Muscle of arm (tissue), 12 donors: ENCODE measurements around the gene PACSIN3. TPM values are rescaled to one million over a fixed set of nuclear protein-coding genes. Genes with fewer than 3 reads are reported as not detected.

ENCODE experiments used
- DNase-seq: peaks from one replicate; pipeline ENCODE4 v3.0.0-alpha.2; 2013
- polyA plus RNA-seq, 12 donors: library from polyadenylated mRNA; unstranded; fragments of 120-200 nt; gene quantifications; one replicate each; pipeline ENCODE4 v1.2.1, GENCODE V29; 2013; ENCODE audit not compliant: insufficient read length in 12 of 12

PACSIN3 gene
- polyA plus RNA-seq, 12 donors = 82.5 to 284 (median 153) TPM; not detected in 1

DNA sequence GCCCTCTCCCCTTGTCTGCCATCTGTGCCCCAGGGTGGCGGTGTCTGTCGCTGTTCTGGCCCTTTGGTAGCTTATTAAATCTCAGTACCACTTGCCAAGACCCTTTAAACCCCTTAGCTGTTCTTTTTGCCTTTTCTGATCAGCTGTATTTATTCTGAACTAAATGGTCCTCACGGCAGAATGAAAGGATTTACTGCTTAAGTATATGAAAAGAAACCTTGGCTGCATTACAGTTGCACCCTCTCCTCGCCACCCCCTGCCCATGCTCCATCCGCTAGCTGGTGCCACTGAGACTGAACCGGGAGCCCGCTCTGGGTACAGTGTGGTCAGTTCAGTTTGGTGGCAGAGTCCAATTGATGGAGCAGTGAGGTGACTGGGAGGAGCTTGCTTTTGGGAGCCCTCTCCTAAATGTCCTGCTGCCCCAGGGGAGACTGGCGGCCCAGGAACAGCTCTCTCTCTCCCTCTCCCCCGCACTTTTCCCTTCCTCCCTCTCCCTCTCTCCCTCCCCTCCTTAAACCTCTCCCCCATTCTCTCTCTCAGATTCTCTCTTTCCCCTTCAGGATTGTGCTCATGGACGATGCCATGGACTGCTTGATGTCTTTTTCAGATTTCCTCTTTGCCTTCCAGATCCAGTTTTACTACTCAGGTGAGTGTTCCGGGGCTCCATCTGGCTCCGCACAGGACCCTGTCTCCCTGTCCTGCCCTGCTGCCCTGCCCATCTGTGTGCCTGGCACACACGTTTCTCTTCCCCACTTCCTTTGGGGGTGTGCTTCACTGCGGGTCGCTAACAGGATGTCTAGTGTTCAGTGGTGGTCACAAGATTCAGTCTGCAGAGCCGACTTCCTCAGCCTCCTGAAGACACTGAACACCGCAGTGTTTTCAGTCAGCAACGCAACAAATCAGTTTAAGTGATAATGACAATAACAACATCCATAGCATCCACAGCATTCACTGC, 31.3 kb downstream of the PACSIN3 start:
- DNase-seq = no peak

DNA sequence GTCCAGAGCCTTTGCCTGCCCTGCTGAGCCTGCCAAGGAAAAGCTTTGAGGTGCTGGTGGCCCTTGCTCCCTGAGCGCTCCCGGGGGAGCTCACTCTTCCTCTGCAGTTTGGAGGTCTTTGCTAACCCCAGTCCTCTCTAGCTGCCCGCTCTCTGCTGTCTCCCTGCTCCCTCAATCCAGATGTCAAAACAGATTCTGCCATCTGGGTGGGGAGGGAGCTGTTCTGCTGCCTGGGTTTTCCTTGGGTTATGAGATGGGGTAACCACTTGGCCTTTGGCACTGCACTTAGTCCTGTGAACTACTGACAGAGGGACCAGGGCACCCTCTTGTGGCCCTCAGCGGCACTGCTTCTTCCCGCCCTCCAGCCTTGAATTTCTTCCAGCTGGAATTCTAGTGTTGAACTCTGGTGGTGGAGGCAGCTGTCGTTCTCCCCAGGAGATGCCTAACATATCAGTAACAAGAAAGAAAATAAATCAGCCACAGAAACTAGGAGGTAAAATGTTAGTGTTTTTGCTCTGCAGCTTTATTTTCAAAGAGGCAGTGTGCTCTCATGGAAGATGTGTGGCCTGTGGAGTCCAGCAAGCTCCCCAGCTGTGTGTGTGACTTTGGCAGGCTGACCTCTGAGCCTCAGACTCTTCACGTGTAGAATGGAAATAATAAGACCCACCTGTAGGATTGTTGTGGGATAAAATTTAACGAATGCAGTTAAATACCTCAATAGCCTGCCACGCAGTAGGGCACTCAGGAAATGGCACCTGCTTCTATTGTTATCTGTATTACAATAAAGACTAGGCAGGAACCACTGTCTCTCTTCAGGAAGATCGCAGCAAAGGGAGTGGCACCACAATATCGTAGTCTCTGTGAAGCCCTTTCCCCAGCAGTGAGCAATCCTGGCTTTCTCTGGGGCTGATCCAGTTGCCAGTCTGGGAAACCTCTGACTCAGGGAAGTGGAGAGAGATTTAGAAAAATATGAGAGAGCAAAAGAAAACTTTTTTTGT, 33.0 kb downstream of the PACSIN3 start:
- peak; percentile 92 for DNase-seq

DNA sequence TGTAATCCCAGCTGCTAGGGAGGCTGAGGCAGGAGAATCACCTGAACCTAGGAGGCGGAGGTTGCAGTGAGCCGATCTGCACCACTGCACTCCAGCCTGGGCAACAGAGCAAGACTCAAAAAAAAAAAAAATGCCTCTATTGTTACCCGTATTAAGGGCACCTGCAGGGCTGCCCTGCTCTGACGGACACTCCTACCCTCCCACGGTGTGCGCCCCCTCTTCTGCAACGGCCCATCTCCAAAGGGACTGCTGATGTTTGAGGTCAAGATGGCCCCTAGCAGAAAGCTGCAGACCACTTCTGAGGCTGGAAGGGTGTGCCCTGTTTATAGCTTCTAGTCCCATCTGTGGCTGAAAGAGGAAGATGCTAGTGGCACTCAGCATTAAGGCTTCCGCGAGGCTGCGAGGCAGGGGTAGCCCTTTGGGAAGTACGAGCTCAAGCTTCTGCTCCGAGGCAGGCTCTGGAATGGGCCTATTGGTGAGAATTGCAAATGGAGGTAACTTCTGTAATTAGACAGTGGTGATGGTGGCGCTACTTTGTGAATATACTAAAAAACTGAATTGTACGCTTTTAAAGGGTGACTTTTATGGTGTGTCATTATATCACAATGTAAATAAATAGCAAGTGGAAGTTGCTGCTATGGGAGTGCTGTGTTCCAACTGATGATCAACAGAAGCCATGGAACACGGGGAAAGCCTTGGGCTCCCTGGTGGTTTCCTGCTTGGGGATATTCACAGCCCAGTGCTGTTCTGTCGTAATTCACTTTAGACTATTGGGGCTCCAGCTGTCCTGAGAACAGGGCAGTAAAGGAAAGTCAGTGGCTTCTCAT, 33.9 kb downstream of the PACSIN3 start:
- no peak for DNase-seq

DNA sequence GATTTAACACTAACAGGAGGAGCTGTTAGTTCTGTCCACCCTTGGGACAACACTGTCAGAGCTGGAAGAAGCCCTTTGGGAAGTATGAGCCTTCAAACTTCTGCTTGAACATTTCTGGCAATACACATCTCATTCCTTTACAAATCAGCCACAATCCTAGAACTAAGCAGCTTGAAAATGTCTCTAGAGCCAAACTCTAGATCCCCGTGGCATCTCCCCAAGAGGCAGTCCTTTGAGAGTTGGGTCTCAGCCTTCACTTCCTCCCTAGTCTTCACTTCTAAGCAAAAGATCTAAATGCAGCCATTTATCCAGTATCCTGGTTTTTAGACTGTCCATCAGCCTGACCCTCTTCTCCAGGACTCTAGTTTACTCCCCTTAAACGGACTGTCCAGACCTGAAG, 36.5 kb downstream of the PACSIN3 start:
- no peak for DNase-seq

DNA sequence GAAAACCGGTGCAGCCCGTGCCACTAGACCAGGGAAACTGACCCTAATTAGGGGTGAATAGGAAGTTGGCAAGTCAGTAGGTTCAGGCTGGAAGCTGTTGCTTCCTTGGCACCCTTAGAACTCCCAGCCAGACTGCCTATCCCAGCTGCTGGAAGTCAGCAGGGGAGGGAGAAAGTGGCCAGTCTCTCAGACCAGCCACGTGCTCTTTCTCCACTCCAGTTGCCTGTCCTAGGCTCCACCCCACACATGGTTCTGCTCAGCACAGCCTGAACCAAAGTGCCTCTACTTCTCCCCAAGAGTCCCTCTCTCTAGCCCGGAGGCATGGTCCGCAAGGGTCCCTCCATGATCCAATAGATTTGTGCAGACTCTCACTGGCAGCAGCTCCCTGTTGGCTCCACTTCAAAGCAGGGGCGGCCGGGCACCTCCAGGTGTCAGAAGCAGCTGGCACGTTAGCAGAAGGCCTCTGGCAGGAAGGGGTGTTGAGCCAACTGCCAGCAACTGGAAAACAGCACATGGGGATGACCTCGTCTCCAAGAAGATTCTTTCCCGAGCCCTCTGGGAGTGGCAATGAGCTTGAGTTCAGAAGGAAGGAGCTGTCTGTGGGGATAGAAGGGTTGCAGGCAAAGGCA, 37.2 kb downstream of the PACSIN3 start:
- no peak for DNase-seq

DNA sequence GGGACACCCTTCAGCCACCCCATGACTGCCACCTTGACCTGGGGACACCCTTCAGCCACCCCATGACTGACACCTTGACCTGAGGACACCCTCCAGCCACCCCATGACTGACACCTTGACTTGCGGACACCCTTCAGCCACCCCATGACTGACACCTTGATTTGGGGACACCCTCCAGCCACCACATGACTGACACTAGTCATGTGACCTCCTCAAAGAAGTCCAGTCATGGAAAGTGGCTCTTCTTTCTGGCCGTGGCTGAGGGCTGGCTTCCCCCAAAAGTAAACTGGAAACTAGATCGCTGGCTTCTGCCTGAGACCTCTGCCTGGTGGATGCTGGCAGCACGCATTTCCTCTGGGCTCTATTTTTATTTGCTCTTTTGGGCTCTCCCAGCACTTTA, 38.0 kb downstream of the PACSIN3 start:
- no peak for DNase-seq

DNA sequence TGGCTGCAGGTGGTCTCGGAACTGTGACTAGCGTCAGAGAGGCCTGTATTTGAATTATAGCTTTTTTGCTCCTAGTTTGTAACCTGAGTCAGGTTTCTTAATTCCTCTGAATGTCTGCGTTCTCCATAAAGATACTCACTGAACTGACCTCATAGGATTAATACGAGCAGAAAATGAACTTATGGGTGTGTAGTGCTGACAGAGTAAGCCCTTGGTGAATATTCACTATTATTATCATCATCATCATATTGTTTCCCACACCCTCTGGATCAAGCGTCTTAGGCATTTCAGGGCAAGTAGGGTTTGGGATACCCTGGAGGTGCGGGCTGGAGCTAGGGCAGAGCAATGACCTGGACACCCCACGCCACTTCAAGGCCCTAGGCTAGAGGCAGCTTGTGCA, 38.6 kb downstream of the PACSIN3 start:
- DNase-seq = no peak

DNA sequence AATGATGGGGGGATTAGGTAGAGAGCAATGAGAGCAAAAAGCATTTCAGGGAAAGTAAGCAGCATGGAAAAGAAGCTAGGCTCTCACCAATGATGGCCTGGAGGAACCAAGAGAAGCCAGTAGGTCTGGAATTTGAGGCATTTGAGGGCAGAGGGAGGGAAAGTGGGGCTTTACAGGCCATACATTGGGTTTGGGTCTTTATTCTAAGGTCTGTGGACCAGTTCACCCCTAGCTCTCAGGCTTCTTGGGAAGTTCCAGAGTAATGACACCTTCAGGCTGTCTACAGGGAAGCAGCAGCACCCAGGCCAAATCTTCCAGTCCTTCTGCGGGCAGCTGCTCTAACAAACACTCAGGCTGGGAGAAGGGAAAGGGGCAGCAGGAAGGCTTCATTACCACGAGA, 39.0 kb downstream of the PACSIN3 start:
- no peak for DNase-seq

DNA sequence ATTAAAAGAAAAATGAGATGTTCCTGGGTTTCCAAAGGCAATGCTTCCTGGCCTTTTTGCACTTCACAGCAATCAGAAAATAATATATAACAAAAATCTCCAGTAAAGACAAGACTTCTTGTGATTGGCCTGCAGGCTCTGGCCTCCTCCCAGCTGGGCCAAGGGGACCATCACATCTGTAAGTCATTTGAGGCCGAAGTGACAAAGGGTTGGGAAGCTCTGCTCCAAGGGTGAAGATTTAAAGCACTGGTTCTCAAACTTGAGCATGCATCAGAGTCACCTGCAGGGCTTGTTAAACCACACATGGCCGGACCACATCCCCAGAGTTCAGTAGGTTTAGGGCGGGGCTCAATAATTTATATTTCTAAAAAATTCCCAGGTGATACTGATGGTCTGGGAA, 41.7 kb downstream of the PACSIN3 start:
- peak; percentile 61 for DNase-seq

DNA sequence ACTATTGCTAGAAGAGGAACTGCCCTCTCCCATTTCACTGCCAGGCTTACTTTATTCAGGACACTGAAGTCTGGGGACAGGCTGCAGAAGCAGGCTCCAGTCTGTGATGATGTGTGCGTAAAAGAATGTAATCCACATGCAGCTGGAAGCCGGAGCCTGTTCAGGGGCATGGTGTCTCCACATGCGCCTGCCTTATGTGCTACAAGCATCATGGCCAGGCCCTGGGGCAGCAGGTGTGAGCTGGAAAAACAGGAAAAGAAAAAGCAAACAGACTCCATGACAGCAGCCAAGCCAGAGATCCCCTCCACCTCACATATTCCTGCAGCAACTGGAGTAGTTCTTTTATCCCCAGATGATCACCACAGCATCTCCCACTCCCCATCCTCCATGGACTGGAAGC, 42.9 kb downstream of the PACSIN3 start:
- peak; percentile 71 for DNase-seq

DNA sequence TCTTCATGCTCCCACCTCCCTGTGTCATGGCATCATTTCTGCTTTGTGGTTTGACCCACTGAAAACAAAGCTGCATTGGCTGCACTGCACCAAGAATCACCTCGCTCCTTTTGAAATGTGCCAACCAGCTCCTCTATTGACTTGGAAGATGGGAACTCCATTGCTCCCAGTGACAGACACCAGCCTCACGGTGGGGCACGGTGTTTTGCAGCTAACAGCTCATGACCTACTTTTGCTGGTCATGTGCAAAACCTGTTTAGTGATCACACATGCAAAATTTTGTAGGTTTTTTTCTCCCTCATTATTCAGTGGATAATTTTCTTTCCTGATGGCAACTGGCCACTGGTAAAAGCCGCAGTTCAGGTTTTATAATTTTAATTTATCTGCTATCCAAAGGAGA, 46.4 kb downstream of the PACSIN3 start:
- no peak for DNase-seq

DNA sequence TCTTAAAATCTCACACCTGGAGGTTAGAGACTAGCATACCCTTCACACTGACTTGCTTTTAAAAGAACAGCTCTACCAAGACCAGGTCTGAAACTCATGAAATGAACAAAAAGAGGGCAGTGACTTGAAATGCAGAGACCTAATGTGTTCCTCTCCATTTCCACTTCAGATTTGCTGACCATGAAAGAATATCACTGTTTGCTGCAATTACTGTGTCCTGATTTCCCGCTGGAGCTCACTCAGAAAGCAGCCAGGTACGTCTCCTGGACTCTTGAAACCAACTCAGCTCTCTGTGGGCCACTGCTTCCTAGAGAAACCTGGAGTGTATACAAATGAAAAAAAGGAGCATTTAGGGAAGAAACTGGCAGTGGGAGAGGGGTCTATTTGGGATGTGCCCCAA, 48.8 kb downstream of the PACSIN3 start:
- no peak for DNase-seq

DNA sequence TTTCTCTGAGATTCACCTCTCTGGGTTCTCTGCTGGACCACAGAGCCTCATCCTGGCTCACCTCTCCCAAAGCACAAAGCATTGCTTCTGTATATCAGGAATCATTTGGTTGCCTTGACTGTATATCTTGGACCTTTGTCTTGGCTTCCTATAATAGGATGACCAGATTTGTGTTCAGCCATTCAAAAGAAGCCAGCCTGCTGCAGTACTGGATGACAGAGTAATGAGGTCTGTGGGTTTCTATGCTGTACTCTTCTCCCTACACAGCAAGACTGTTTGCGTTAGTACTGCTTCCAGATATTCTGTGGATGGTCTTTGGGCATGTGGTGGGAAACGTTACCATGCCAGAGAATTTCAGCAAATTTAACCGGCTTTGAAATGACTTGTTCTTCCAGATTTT, 49.3 kb downstream of the PACSIN3 start:
- no peak for DNase-seq

DNA sequence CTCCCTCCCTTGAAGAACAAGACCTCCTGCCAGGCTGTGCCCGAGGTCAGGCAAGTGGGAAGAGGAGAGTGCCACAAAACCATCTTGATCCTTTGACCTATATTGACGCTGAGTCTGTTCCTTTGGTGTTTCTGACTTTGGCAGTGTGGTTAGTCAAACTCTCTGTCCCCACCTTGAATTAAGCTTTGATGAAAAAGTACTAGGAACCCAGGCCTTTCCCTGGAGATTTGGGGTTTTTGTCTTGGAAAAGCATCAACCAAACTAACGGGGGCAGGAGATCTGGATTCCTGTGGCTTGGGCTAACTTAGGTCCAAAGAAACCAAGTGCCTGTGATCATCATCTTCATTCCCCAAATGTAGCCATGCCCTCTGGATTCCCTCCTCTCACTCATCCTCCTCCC, 49.9 kb downstream of the PACSIN3 start:
- DNase-seq = no peak

DNA sequence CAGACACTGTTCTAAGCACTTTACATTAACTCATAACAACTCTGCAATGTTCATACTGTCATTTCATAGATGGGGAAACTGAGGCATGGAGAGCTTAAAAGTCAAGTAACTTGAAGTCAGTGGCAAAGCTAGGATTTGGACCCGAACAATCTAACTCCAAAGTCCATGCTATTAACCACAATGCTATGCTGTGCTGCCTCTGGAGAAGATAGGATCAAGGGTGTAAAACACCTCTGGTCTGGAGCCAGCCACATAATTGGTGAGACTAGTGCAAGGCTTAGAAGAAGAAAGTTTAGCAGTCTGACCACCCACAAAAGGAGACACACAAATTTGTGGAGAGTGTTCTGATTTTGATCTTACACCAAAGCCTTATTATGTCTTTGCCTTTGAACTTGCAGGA, 53.3 kb downstream of the PACSIN3 start:
- no peak for DNase-seq

DNA sequence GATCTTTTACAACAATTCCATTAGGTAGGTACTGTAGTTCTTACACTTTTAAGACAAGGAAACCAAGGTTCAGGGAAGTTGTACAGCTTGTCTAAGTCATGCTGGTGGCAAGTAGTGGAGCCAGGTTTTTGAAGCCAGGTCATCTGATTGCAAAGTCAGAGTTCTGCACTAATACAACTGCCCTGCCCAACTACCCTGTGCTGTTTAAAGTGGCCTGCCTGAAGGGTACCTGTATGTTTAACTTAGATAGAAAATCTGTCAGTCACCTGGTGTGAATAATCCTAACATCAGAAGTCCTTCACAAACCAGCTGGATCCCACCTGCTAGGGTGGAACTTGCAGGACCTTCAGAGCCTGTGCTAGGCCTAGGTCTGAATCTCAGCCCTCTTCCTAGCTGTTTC, 53.7 kb downstream of the PACSIN3 start:
- no peak for DNase-seq

DNA sequence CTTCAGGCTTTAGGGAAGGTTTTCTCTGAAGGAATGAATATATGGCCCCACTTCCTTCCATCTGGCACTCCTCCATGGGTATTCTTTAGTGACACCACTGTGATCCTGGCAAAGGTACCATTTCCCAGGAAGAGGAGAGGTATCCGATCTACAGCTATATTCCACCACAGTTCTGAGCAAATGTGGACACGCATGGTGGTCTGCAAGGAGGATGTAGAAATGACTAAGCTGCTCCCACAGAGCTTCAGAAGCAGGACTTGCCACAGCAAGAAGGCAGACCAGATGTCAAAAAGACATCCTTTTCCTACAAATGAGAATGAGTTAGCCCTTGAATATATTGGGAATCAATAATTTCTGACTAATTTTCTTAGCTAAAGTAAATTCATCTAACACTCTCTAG, 55.1 kb downstream of the PACSIN3 start:
- DNase-seq = no peak

DNA sequence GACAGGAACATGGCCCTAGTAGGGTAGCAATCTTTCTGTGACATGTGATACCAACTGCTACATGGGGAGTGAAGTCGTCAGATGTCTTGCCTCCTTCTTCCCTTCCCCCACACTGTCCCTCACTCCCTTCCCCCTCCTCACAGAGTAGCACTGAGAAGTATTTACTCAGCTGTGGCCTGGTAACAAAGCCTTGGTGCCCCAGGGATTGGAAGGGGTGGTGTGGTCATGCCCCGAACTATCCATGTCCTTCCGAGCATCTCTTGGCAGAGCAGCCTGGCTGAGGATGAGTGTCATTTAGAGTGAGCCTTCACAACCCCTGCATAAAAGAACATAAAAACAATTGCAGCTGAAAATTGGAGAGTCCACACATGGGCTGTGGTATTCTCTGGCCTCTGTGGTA, 55.7 kb downstream of the PACSIN3 start:
- DNase-seq = no peak
